ENCODE results near the gene CEMIP2. TPM values are rescaled to one million over a fixed set of nuclear protein-coding genes. Genes with fewer than 3 reads are reported as not detected.

The CEMIP2 gene, protein sequence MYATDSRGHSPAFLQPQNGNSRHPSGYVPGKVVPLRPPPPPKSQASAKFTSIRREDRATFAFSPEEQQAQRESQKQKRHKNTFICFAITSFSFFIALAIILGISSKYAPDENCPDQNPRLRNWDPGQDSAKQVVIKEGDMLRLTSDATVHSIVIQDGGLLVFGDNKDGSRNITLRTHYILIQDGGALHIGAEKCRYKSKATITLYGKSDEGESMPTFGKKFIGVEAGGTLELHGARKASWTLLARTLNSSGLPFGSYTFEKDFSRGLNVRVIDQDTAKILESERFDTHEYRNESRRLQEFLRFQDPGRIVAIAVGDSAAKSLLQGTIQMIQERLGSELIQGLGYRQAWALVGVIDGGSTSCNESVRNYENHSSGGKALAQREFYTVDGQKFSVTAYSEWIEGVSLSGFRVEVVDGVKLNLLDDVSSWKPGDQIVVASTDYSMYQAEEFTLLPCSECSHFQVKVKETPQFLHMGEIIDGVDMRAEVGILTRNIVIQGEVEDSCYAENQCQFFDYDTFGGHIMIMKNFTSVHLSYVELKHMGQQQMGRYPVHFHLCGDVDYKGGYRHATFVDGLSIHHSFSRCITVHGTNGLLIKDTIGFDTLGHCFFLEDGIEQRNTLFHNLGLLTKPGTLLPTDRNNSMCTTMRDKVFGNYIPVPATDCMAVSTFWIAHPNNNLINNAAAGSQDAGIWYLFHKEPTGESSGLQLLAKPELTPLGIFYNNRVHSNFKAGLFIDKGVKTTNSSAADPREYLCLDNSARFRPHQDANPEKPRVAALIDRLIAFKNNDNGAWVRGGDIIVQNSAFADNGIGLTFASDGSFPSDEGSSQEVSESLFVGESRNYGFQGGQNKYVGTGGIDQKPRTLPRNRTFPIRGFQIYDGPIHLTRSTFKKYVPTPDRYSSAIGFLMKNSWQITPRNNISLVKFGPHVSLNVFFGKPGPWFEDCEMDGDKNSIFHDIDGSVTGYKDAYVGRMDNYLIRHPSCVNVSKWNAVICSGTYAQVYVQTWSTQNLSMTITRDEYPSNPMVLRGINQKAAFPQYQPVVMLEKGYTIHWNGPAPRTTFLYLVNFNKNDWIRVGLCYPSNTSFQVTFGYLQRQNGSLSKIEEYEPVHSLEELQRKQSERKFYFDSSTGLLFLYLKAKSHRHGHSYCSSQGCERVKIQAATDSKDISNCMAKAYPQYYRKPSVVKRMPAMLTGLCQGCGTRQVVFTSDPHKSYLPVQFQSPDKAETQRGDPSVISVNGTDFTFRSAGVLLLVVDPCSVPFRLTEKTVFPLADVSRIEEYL (N-terminal part only)
- total RNA-seq (ENCODE audit: low replicate concordance): 52.2 and 60.5 TPM in 2 replicates

DNA sequence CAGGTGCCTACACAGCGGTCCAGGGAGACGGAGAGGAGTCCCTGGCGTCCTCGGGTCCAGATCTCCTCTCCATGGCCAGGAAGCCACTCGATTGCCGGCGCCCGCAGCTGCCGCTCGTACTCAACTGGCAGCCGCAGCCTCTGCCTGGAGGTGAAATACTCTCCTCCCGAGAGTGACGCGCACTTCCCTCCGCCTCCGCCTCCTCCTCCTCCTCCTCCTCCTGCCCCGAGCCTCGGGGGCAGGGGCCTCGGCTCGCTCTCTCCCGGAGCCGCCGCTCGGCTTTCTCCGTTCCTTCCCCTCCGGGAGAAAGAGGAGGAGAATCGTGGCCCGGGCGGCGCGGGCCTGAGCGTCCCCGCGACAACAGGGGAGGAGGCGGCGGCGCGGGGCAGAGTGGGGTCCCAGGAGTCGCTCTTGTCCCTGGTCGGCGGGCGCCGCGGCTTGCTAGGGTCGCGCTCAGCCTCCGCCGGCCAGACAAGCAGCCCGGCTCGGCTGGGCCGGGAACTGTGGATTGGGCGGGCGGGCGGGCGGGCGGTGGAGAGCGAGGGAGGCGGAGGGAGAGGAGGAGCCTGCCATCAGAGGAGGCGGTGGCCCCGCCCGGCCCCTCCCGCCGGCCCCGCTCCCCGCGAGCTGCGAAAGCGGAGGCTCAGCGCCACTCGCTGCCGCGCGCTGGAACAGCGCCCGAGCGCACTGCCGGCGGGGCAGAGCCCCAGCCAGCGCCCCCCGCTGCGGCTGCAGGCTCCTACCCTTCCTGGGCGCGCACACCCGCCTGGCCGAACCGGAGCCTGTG lies at the start of gene CEMIP2:
TSS of gene CEMIP2 (minus strand) at position 126 of the 787 bp plus-strand sequence. CDS start 18,140 bp downstream, outside the sequence.

Other genes with a start within 250 kb of the CEMIP2 start
- gene ABHD17B, start 142.7 kb upstream of the CEMIP2 start, total RNA-seq (ENCODE audit: low replicate concordance): 10.6 and 14.3 TPM in 2 replicates
- 11.7 and 13.7 TPM in 2 replicates for gene C9orf85, start 143.1 kb upstream of the CEMIP2 start, total RNA-seq (ENCODE audit: low replicate concordance)